Suprapubic skin (tissue), 4 donors: ENCODE data around the gene NR1H2. TPM values are rescaled to one million over a fixed set of nuclear protein-coding genes. Genes with fewer than 3 reads are reported as not detected.
A peak's percentile ranks its signal among the peaks of the same experiment; 100 is the strongest.

Experiments
- DNase-seq, 2 donors: peaks; one replicate each; pipeline ENCODE4 v3.0.0-alpha.2; 2019; ENCODE audit warnings: low spot score in 2 of 2
- H3K27ac ChIP-seq: fragments of 200-600 bp; sonication (generic); one replicate; pipeline ENCODE4 v1.5.1; 2019
- H3K27me3 ChIP-seq: fragments of 200-600 bp; sonication (generic); one replicate; pipeline ENCODE4 v1.5.1; 2019
- H3K36me3 ChIP-seq: fragments of 200-600 bp; sonication (generic); one replicate; pipeline ENCODE4 v1.5.1; 2019
- H3K4me1 ChIP-seq: fragments of 200-600 bp; sonication (generic); one replicate; pipeline ENCODE4 v1.5.1; 2019
- H3K4me3 ChIP-seq: fragments of 200-600 bp; sonication (generic); one replicate; pipeline ENCODE4 v1.5.1; 2019; ENCODE audit warnings: mild to moderate bottlenecking
- H3K9me3 ChIP-seq: fragments of 200-600 bp; sonication (generic); one replicate; pipeline ENCODE4 v1.5.1; 2019
- CTCF ChIP-seq, 2 donors: fragments of 200-600 bp in 1 of 2; fragments of 450-650 bp in 1 of 2; sonication (generic) in 1 of 2; IDR thresholded peaks; one replicate each; pipeline ENCODE4 v1.5.1; 2016 to 2019; ENCODE audit warnings: antibody characterized with exemption in 2 of 2, mild to moderate bottlenecking in 1 of 2, moderate library complexity in 1 of 2
- EP300 ChIP-seq: sonication (generic); formaldehyde crosslinking; IDR thresholded peaks from one replicate; pipeline ENCODE4 v1.6.1; 2017; ENCODE audit warnings: antibody characterized with exemption
- POLR2A ChIP-seq, 2 donors: fragments of 450-650 bp; IDR thresholded peaks; one replicate each; pipeline ENCODE4 v1.6.1; 2017; ENCODE audit warnings: antibody characterized with exemption in 2 of 2, mild to moderate bottlenecking in 2 of 2, moderate library complexity in 2 of 2
- POLR2AphosphoS5 ChIP-seq, 3 donors: sonication (generic); formaldehyde crosslinking; IDR thresholded peaks; one replicate each; pipeline ENCODE4 v1.6.1; 2017; ENCODE audit warnings: antibody characterized with exemption in 3 of 3
- whole genome bisulfite sequencing: methylation state at CpG from one replicate; pipeline ENCODE4 v1.1.5; 2018; 5-methylcytosine and 5-hydroxymethylcytosine counted together
- total RNA-seq, 4 donors: library from RNA; depleted of rRNA; stranded (reverse); fragments of >200 nt; gene quantifications; one replicate each; pipeline ENCODE4 v1.1.0, GENCODE V29; 2016

The NR1H2 gene
- total RNA-seq, 4 donors from 2014 or later: 80.6 to 94.7 (median 88.9) TPM

- Histone ChIP-seq H3K27me3 (no peaks in the 10 kb centered on the region), H3K36me3 (peaks cover 49% of the 10 kb centered on the region), H3K4me3 (peak overlapping the region; percentile 81), H3K27ac (peak overlapping the region; percentile 82), H3K9me3 (no peaks in the 10 kb centered on the region), H3K4me1 (peaks cover 26% of the 10 kb centered on the region)
- DNase-seq: no peak
- no peak for TF ChIP-seq POLR2AphosphoS5 (IDR thresholded peaks at IDR 0.05)
- 45% methylated on average over 21 of the region's 21 CpGs for WGBS
These were observed 7.0 kb downstream of the NR1H2 start for GRCh38 chr19:50383001-50383851.

GRCh38 chr19:50383852-50384684, 7.8 kb downstream of the NR1H2 start, which contains the start of gene POLD1:
POLD1 (plus strand) TSS chr19:50384347; CDS start chr19:50398852, 14,505 bp downstream.
- DNase-seq: peak; percentile 98
- peak within 1 kb of the TSS; percentile 82 for H3K27ac ChIP-seq
- no peaks in the 10 kb centered on the region for H3K9me3 ChIP-seq
- WGBS: 1% methylated on average over 51 of the region's 78 CpGs
- peaks cover 41% of the 10 kb centered on the region for H3K36me3 ChIP-seq
- peaks cover 26% of the 10 kb centered on the region for H3K4me1 ChIP-seq
- peak within 1 kb of the TSS; percentile 81 for H3K4me3 ChIP-seq
- no peaks in the 10 kb centered on the region for H3K27me3 ChIP-seq
- TF ChIP-seq POLR2A (IDR thresholded peaks at IDR 0.05) (peak in 1 of 2 donors; percentile 40), POLR2AphosphoS5 (IDR thresholded peaks at IDR 0.05) (peak in 2 of 3 donors; percentile 26 to 40), CTCF (IDR thresholded peaks at IDR 0.05) (no peak)

GRCh38 chr19:50384685-50385535, 8.7 kb downstream of the NR1H2 start:
- no peak for DNase-seq
- no peaks in the 10 kb centered on the region for H3K27me3 ChIP-seq
- peaks cover 26% of the 10 kb centered on the region for H3K4me1 ChIP-seq
- H3K9me3 ChIP-seq: no peaks in the 10 kb centered on the region
- TF ChIP-seq CTCF (IDR thresholded peaks at IDR 0.05): no peak
- TF ChIP-seq POLR2AphosphoS5 (IDR thresholded peaks at IDR 0.05): no peak
- no peak for TF ChIP-seq POLR2A (IDR thresholded peaks at IDR 0.05)
- no peak for TF ChIP-seq EP300
- H3K36me3 ChIP-seq: peaks cover 33% of the 10 kb centered on the region
- peak overlapping the region; percentile 82 for H3K27ac ChIP-seq
- 7% methylated on average over 26 of the region's 26 CpGs for WGBS
- peak overlapping the region; percentile 81 for H3K4me3 ChIP-seq

GRCh38 chr19:50387176-50387867, 11.1 kb downstream of the NR1H2 start:
- H3K27ac ChIP-seq: no peak overlapping the region

More at GRCh38 chr19:50387176-50387867, 11.1 kb downstream of the NR1H2 start:
- Histone ChIP-seq H3K4me3 (no peak overlapping the region), H3K9me3 (no peaks in the 10 kb centered on the region), H3K36me3 (peaks cover 16% of the 10 kb centered on the region), H3K27me3 (no peaks in the 10 kb centered on the region), H3K4me1 (peaks cover 26% of the 10 kb centered on the region)
- TF ChIP-seq CTCF (IDR thresholded peaks at IDR 0.05) (no peak), EP300 (no peak), POLR2AphosphoS5 (IDR thresholded peaks at IDR 0.05) (no peak), POLR2A (IDR thresholded peaks at IDR 0.05) (no peak)
- WGBS: 90% methylated on average over 20 of the region's 21 CpGs
- DNase-seq: no peak
